SIG-M5 (cell line): ENCODE data around the gene CGB2.
"Not testable (repeated sequence)": the region's sequence is repeated elsewhere in the genome, so short reads cannot be mapped to it uniquely, and the experiment has no call there.

ENCODE experiments used
- DNase-seq: peaks from one replicate; lab custom pipeline; 2025; lab: John Stamatoyannopoulos, UW

The CGB2 gene

GRCh38 chr19:49010453-49010852, 21.2 kb upstream of the CGB2 start:
- no peak for DNase-seq

- DNase-seq: no peak
Measured at GRCh38 chr19:49011194-49011593, 20.5 kb upstream of the CGB2 start.

- no peak for DNase-seq
Measured at GRCh38 chr19:49014123-49014869, 17.4 kb upstream of the CGB2 start.

GRCh38 chr19:49014870-49015255, 16.8 kb upstream of the CGB2 start:
- no peak for DNase-seq

- no peak for DNase-seq
Measured at GRCh38 chr19:49016067-49016839, 15.4 kb upstream of the CGB2 start.

GRCh38 chr19:49017041-49017665, 14.5 kb upstream of the CGB2 start, which contains the start of gene LHB:
TSS of gene LHB (minus strand) at chr19:49017091. CDS start at chr19:49017081, 10 bp downstream.
- no peak for DNase-seq

- no peak for DNase-seq
Measured at GRCh38 chr19:49017666-49018351, 13.9 kb upstream of the CGB2 start.

- not testable (repeated sequence) for DNase-seq
Measured at GRCh38 chr19:49018388-49019241, 13.1 kb upstream of the CGB2 start.

- no peak for DNase-seq
Measured at GRCh38 chr19:49019242-49019932, 12.3 kb upstream of the CGB2 start.

GRCh38 chr19:49020342-49020741, 11.3 kb upstream of the CGB2 start:
- no peak for DNase-seq

GRCh38 chr19:49020931-49021895, 10.5 kb upstream of the CGB2 start:
- DNase-seq: no peak

GRCh38 chr19:49022116-49022515, 9.6 kb upstream of the CGB2 start:
- DNase-seq: no peak

GRCh38 chr19:49024233-49024632, 7.5 kb upstream of the CGB2 start, which contains the start of gene CGB3:
TSS of gene CGB3 (minus strand) at chr19:49024333. CDS start at chr19:49023971, 362 bp downstream.
- DNase-seq: not testable (repeated sequence)

GRCh38 chr19:49025088-49025487, 6.6 kb upstream of the CGB2 start:
- not testable (repeated sequence) for DNase-seq

GRCh38 chr19:49025599-49025998, 6.1 kb upstream of the CGB2 start:
- not testable (repeated sequence) for DNase-seq

- not testable (repeated sequence) for DNase-seq
Measured at GRCh38 chr19:49028686-49029085, 3.0 kb upstream of the CGB2 start.

- not testable (repeated sequence) for DNase-seq
Measured at GRCh38 chr19:49029749-49030148, 1.9 kb upstream of the CGB2 start.

GRCh38 chr19:49030323-49030722, 1.4 kb upstream of the CGB2 start:
- not testable (repeated sequence) for DNase-seq

GRCh38 chr19:49036815-49037214, 5.1 kb downstream of the CGB2 start, which contains the start of gene CGB1:
TSS of gene CGB1 (minus strand) at chr19:49036895. CDS start at chr19:49036711, 184 bp downstream.
- not testable (repeated sequence) for DNase-seq
